ENCODE measurements around the gene NCMAP.
"Not testable (repeated sequence)": the region's sequence is repeated elsewhere in the genome, so short reads cannot be mapped to it uniquely, and the experiment has no call there.

The NCMAP gene

GRCh38 chr1:24555591-24556413 is at the start of gene NCMAP:
NCMAP (plus strand) TSS chr1:24556087; CDS start chr1:24595431, 39,344 bp downstream.
- ChIA-PET POLR2A (no interaction called here), CTCF (interaction anchor here (0.7 to 0.9 kb wide), 3 partner anchors 14 to 31 kb away, joined by 3 read pairs; no protein-coding TSS in a partner anchor)
- no peak for TF ChIP-seq CTCF (IDR thresholded peaks at IDR 0.05; ENCODE audit: control extremely low read depth, extremely low read depth, low read depth, missing control alignments)
- DNase-seq (ENCODE audit: extremely low spot score): no peak

- POLR2A ChIA-PET: no interaction called here
- CTCF ChIA-PET: interaction anchor here (1.2 to 3.5 kb wide), 3 partner anchors 10 to 94 kb away, joined by 3 to 10 read pairs (median 4); no protein-coding TSS in a partner anchor
- no peak for TF ChIP-seq CTCF (IDR thresholded peaks at IDR 0.05; ENCODE audit: control extremely low read depth, extremely low read depth, low read depth, missing control alignments)
- DNase-seq (ENCODE audit: extremely low spot score): no peak
Observed at GRCh38 chr1:24506691-24507381, 49.1 kb upstream of the NCMAP start.

GRCh38 chr1:24507405-24507804 is 48.5 kb upstream of the NCMAP start:
- no peak for DNase-seq (ENCODE audit: extremely low spot score)
- TF ChIP-seq CTCF (IDR thresholded peaks at IDR 0.05; ENCODE audit: control extremely low read depth, extremely low read depth, low read depth, missing control alignments): no peak
- ChIA-PET CTCF (interaction anchor here (1.2 to 3.5 kb wide), 2 partner anchors 80 to 94 kb away, joined by 3 to 10 read pairs; no protein-coding TSS in a partner anchor), POLR2A (no interaction called here)

- no peak for DNase-seq (ENCODE audit: extremely low spot score)
- ChIA-PET CTCF (no interaction called here), POLR2A (no interaction called here)
- TF ChIP-seq CTCF (IDR thresholded peaks at IDR 0.05; ENCODE audit: control extremely low read depth, extremely low read depth, low read depth, missing control alignments): no peak
Observed at GRCh38 chr1:24508911-24509310, 47.0 kb upstream of the NCMAP start.

GRCh38 chr1:24513706-24514105 is 42.2 kb upstream of the NCMAP start:
- ChIA-PET CTCF (no interaction called here), POLR2A (no interaction called here)
- TF ChIP-seq CTCF (IDR thresholded peaks at IDR 0.05; ENCODE audit: control extremely low read depth, extremely low read depth, low read depth, missing control alignments): no peak
- no peak for DNase-seq (ENCODE audit: extremely low spot score)

GRCh38 chr1:24514946-24515345 is 40.9 kb upstream of the NCMAP start:
- DNase-seq (ENCODE audit: extremely low spot score): no peak
- ChIA-PET POLR2A (no interaction called here), CTCF (interaction anchor here (1.2 to 3.1 kb wide), 5 partner anchors 10 to 123 kb away, joined by 3 to 22 read pairs (median 4); no protein-coding TSS in a partner anchor)
- TF ChIP-seq CTCF (IDR thresholded peaks at IDR 0.05; ENCODE audit: control extremely low read depth, extremely low read depth, low read depth, missing control alignments): no peak

GRCh38 chr1:24515671-24516209 is 40.1 kb upstream of the NCMAP start:
- POLR2A ChIA-PET; DNase-seq (ENCODE audit: extremely low spot score): not testable (repeated sequence)
- CTCF ChIA-PET: interaction anchor here (1.2 to 3.1 kb wide), 5 partner anchors 10 to 72 kb away, joined by 3 to 22 read pairs (median 3); no protein-coding TSS in a partner anchor

Measured in GM10248 (cell line).